ENCODE results near the gene BCAS3. TPM values are rescaled to one million over a fixed set of nuclear protein-coding genes. Genes with fewer than 3 reads are reported as not detected.

BCAS3 gene
- total RNA-seq, 3 donors from 2014 or later = 21.6 to 33.4 (median 32.1) TPM

GRCh38 chr17:60695960-60696359, 18.3 kb downstream of the BCAS3 start:
- Histone ChIP-seq H3K36me3 (ENCODE audit: low read depth) (no peaks in the 10 kb centered on the region), H3K9me3 (no peaks in the 10 kb centered on the region), H3K4me3 (no peak overlapping the region), H3K4me1 (ENCODE audit: low read depth) (no peaks in the 10 kb centered on the region)
- no peak for ATAC-seq
- DNase-seq = no peak
- intact Hi-C loops (cut with DNase I, micrococcal nuclease) = no loop called here
- TF ChIP-seq CTCF (IDR thresholded peaks at IDR 0.05) = no peak

GRCh38 chr17:60699090-60699489, 21.4 kb downstream of the BCAS3 start:
- no peak overlapping the region for H3K4me3 ChIP-seq
- TF ChIP-seq CTCF (IDR thresholded peaks at IDR 0.05) = no peak
- intact Hi-C loops (cut with DNase I, micrococcal nuclease) = no loop called here

GRCh38 chr17:60704170-60704569, 26.5 kb downstream of the BCAS3 start:
- DNase-seq (no peak), ATAC-seq (no peak)
- no peaks in the 10 kb centered on the region for H3K4me1 ChIP-seq (ENCODE audit: low read depth)
- H3K36me3 ChIP-seq (ENCODE audit: low read depth) = no peaks in the 10 kb centered on the region
- no peaks in the 10 kb centered on the region for H3K9me3 ChIP-seq
- no peak for TF ChIP-seq CTCF (IDR thresholded peaks at IDR 0.05)
- H3K4me3 ChIP-seq = no peak overlapping the region
- intact Hi-C loops (cut with DNase I, micrococcal nuclease) = no loop called here

More at GRCh38 chr17:60699090-60699489, 21.4 kb downstream of the BCAS3 start:
- ATAC-seq (no peak), DNase-seq (no peak)
- Histone ChIP-seq H3K36me3 (ENCODE audit: low read depth) (no peaks in the 10 kb centered on the region), H3K4me1 (ENCODE audit: low read depth) (no peaks in the 10 kb centered on the region), H3K9me3 (no peaks in the 10 kb centered on the region)

GRCh38 chr17:60712675-60713074, 35.0 kb downstream of the BCAS3 start:
- Histone ChIP-seq H3K4me1 (ENCODE audit: low read depth) (no peaks in the 10 kb centered on the region), H3K9me3 (no peaks in the 10 kb centered on the region), H3K36me3 (ENCODE audit: low read depth) (no peaks in the 10 kb centered on the region), H3K4me3 (no peak overlapping the region)
- TF ChIP-seq CTCF (IDR thresholded peaks at IDR 0.05) = no peak
- no peak for DNase-seq
- ATAC-seq = no peak
- intact Hi-C loops (cut with DNase I, micrococcal nuclease) = no loop called here

GRCh38 chr17:60713608-60714007, 36.0 kb downstream of the BCAS3 start:
- intact Hi-C loops (cut with DNase I, micrococcal nuclease) = no loop called here
- Histone ChIP-seq H3K36me3 (ENCODE audit: low read depth) (no peaks in the 10 kb centered on the region), H3K9me3 (no peaks in the 10 kb centered on the region), H3K4me3 (no peak overlapping the region), H3K4me1 (ENCODE audit: low read depth) (no peaks in the 10 kb centered on the region)
- TF ChIP-seq CTCF (IDR thresholded peaks at IDR 0.05) = no peak
- DNase-seq (no peak), ATAC-seq (no peak)

- Histone ChIP-seq H3K36me3 (ENCODE audit: low read depth) (no peaks in the 10 kb centered on the region), H3K4me1 (ENCODE audit: low read depth) (no peaks in the 10 kb centered on the region), H3K9me3 (no peaks in the 10 kb centered on the region), H3K4me3 (no peak overlapping the region)
- no peak for TF ChIP-seq CTCF (IDR thresholded peaks at IDR 0.05)
- no peak for ATAC-seq
- no peak for DNase-seq
- intact Hi-C loops (cut with DNase I, micrococcal nuclease) = loop anchor here in 1 of 2 donors (5.0 kb wide), 1 partner anchor 286 kb away; no protein-coding TSS in a partner anchor
These were observed 39.1 kb downstream of the BCAS3 start for GRCh38 chr17:60716766-60717165.

Data from mucosa of descending colon (tissue), 3 donors.